ENCODE measurements around the gene SLCO3A1.

Gene SLCO3A1

GRCh38 chr15:92049290-92049989 lies 195.9 kb downstream of the SLCO3A1 start:
- TF ChIP-seq CTCF (IDR thresholded peaks at IDR 0.05) = no peak
- no peaks in the 10 kb centered on the region for H3K9me3 ChIP-seq
- no peaks in the 10 kb centered on the region for H3K27me3 ChIP-seq

DNA sequence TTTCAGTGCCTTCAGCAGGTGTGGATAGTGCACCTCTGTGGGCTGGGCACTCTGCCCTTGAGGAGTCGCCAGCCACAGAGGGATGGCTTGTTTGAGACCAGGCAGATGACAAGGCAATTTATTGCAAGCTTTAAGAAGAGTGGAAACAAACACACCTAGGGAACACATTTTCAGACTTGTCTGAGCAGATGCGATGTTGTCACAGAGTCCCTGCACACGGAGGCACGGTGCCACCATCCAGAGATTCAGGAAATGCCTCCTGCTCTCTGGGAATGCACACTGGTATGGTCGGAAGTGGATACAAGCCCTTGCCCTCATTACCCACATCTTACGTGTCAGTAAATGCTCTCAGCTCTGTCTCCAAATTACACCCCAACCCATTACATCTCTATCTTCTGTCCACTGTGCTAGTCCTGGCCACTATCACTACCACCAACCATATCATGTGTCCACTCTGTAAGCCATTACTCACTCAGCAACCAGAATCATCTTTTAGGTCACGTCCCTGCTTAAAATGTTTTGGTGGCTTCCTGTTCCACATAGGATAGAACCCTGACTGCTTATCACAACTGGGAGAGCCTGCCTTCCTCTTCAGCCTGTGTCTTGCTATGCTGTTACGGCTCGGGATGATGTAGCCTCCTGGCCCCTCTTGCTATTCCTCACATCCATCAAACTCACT lies 196.9 kb downstream of the SLCO3A1 start:
- Histone ChIP-seq H3K4me3 (ENCODE audit: low read depth in 1 of 2, low read length in 1 of 2) (no peak overlapping the region), H3K27ac (no peak overlapping the region), H3K4me1 (ENCODE audit: control insufficient read depth in 1 of 2, insufficient read depth in 1 of 2, low read depth in 1 of 2, low read length in 1 of 2) (no peaks in the 10 kb centered on the region), H3K9me3 (no peaks in the 10 kb centered on the region), H3K27me3 (no peaks in the 10 kb centered on the region), H3K36me3 (no peaks in the 10 kb centered on the region)
- TF ChIP-seq CTCF (IDR thresholded peaks at IDR 0.05) = no peak

More at GRCh38 chr15:92049290-92049989, 195.9 kb downstream of the SLCO3A1 start:
- H3K36me3 ChIP-seq = no peaks in the 10 kb centered on the region
- no peak overlapping the region for H3K4me3 ChIP-seq (ENCODE audit: low read depth in 1 of 2, low read length in 1 of 2)
- no peaks in the 10 kb centered on the region for H3K4me1 ChIP-seq (ENCODE audit: control insufficient read depth in 1 of 2, insufficient read depth in 1 of 2, low read depth in 1 of 2, low read length in 1 of 2)
- H3K27ac ChIP-seq = no peak overlapping the region

DNA sequence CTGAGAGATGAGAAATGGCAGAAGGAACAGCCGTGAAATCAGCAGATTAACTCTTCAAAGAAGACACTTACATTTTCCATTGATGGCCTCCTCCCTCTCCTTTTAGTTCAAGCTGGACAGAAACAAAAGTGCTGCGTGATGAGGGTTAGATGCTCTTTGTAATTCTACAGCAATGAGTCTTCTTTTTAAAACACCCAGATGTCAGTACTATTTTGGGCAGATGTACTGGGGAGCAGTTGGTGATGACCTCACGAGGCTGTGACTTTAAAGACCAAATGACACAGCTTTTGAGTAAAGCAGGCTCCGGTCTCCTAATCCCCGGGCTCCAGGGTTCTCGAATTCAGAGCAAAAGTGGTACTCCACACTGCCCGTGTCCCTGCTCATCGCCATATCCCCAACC lies 198.2 kb downstream of the SLCO3A1 start:
- no peaks in the 10 kb centered on the region for H3K27me3 ChIP-seq
- no peak overlapping the region for H3K27ac ChIP-seq
- no peaks in the 10 kb centered on the region for H3K4me1 ChIP-seq (ENCODE audit: control insufficient read depth in 1 of 2, insufficient read depth in 1 of 2, low read depth in 1 of 2, low read length in 1 of 2)
- TF ChIP-seq CTCF (IDR thresholded peaks at IDR 0.05) = no peak
- no peaks in the 10 kb centered on the region for H3K36me3 ChIP-seq
- no peaks in the 10 kb centered on the region for H3K9me3 ChIP-seq
- H3K4me3 ChIP-seq (ENCODE audit: low read depth in 1 of 2, low read length in 1 of 2) = no peak overlapping the region

DNA sequence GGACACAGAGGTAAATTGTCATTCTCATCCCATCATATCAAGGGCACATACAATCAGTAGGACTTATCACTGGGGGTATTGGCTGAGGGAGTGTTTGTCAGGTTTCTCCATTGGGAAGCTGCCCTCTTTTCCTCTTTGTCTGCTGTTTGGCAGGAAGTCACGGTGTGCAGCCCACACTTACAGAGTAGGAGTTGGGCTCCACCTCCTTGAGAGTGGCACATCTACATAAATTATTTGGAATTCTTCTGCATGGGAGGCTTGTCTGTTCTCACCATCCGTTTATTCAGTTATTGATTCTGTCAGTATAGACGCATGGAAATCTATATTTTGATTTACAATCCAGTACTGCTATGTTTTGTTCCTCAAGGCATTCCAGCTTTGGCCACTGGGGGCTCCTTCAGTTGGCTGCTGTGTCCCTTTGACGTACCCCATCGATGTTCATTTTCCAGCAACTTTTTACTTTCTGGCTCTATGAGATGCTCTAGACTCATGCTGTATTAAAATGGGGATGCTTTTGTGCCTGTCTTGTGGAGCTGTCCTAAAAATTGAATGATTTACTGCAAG lies 200.3 kb downstream of the SLCO3A1 start:
- Histone ChIP-seq H3K27me3 (no peaks in the 10 kb centered on the region), H3K4me1 (ENCODE audit: control insufficient read depth in 1 of 2, insufficient read depth in 1 of 2, low read depth in 1 of 2, low read length in 1 of 2) (no peaks in the 10 kb centered on the region), H3K27ac (no peak overlapping the region), H3K36me3 (no peaks in the 10 kb centered on the region), H3K9me3 (no peaks in the 10 kb centered on the region), H3K4me3 (ENCODE audit: low read depth in 1 of 2, low read length in 1 of 2) (no peak overlapping the region)
- no peak for TF ChIP-seq CTCF (IDR thresholded peaks at IDR 0.05)

GRCh38 chr15:92056875-92057274 lies 203.4 kb downstream of the SLCO3A1 start:
- TF ChIP-seq CTCF (IDR thresholded peaks at IDR 0.05) = no peak
- Histone ChIP-seq H3K4me1 (ENCODE audit: control insufficient read depth in 1 of 2, insufficient read depth in 1 of 2, low read depth in 1 of 2, low read length in 1 of 2) (peaks cover 3 to 6% of the 10 kb centered on the region in 2 experiments), H3K4me3 (ENCODE audit: low read depth in 1 of 2, low read length in 1 of 2) (no peak overlapping the region), H3K9me3 (no peaks in the 10 kb centered on the region), H3K27ac (no peak overlapping the region), H3K36me3 (no peaks in the 10 kb centered on the region), H3K27me3 (no peaks in the 10 kb centered on the region)
